HUES6 (cell line): ENCODE measurements around the gene NUP50.

ENCODE experiments used
- H3K27ac ChIP-seq: 2 replicates; pipeline ENCODE4 v1.7.0; 2013; ENCODE audit warnings: low read depth, mild to moderate bottlenecking, low read length, inconsistent platforms
- H3K27me3 ChIP-seq: 2 replicates; pipeline ENCODE4 v1.6.1; 2013; ENCODE audit warnings: low read length; ENCODE audit not compliant: control insufficient read depth, insufficient read depth
- H3K36me3 ChIP-seq: 2 replicates; pipeline ENCODE4 v1.6.1; 2013; ENCODE audit warnings: low read length; ENCODE audit not compliant: control insufficient read depth, insufficient read depth
- H3K4me1 ChIP-seq: 2 replicates; pipeline ENCODE4 v1.6.1; 2013; ENCODE audit warnings: low read length; ENCODE audit not compliant: control insufficient read depth, insufficient read depth
- H3K4me3 ChIP-seq: 2 replicates; pipeline ENCODE4 v1.5.1; 2013; ENCODE audit warnings: low read depth, low read length
- H3K9ac ChIP-seq: one replicate; pipeline ENCODE4 v1.6.1; 2013; ENCODE audit warnings: mild to moderate bottlenecking, low read length
- H3K9me3 ChIP-seq: 2 replicates; pipeline ENCODE4 v1.6.1; 2013; ENCODE audit warnings: low read depth, low read length; ENCODE audit not compliant: control insufficient read depth, insufficient read depth

Gene NUP50

GRCh38 chr22:45224331-45224730 is 60.6 kb downstream of the NUP50 start:
- H3K27ac ChIP-seq, result no peak overlapping the region
- H3K4me3 ChIP-seq, result no peak overlapping the region
- H3K9ac ChIP-seq, result no peak overlapping the region
- peaks cover 29% of the 10 kb centered on the region for H3K4me1 ChIP-seq
- H3K36me3 ChIP-seq, result no peaks in the 10 kb centered on the region
- no peaks in the 10 kb centered on the region for H3K27me3 ChIP-seq
- no peaks in the 10 kb centered on the region for H3K9me3 ChIP-seq

- no peaks in the 10 kb centered on the region for H3K9me3 ChIP-seq
- no peaks in the 10 kb centered on the region for H3K27me3 ChIP-seq
- no peak overlapping the region for H3K4me3 ChIP-seq
- H3K4me1 ChIP-seq, result peaks cover 30% of the 10 kb centered on the region
- no peaks in the 10 kb centered on the region for H3K36me3 ChIP-seq
- H3K9ac ChIP-seq, result no peak overlapping the region
- H3K27ac ChIP-seq, result no peak overlapping the region
Measured at GRCh38 chr22:45224988-45225731, 61.4 kb downstream of the NUP50 start.

- H3K27me3 ChIP-seq, result no peaks in the 10 kb centered on the region
- H3K9ac ChIP-seq, result no peak overlapping the region
- no peaks in the 10 kb centered on the region for H3K9me3 ChIP-seq
- no peaks in the 10 kb centered on the region for H3K36me3 ChIP-seq
- H3K27ac ChIP-seq, result no peak overlapping the region
- H3K4me1 ChIP-seq, result peaks cover 30% of the 10 kb centered on the region
- H3K4me3 ChIP-seq, result no peak overlapping the region
Measured at GRCh38 chr22:45225732-45226502, 62.2 kb downstream of the NUP50 start.

GRCh38 chr22:45226503-45227186 is 62.9 kb downstream of the NUP50 start:
- H3K4me1 ChIP-seq, result peaks cover 30% of the 10 kb centered on the region
- H3K9me3 ChIP-seq, result no peaks in the 10 kb centered on the region
- no peak overlapping the region for H3K9ac ChIP-seq
- no peak overlapping the region for H3K27ac ChIP-seq
- no peak overlapping the region for H3K4me3 ChIP-seq
- H3K36me3 ChIP-seq, result no peaks in the 10 kb centered on the region
- no peaks in the 10 kb centered on the region for H3K27me3 ChIP-seq

- no peak overlapping the region for H3K4me3 ChIP-seq
- no peaks in the 10 kb centered on the region for H3K36me3 ChIP-seq
- no peaks in the 10 kb centered on the region for H3K27me3 ChIP-seq
- no peak overlapping the region for H3K27ac ChIP-seq
- H3K4me1 ChIP-seq, result peaks cover 30% of the 10 kb centered on the region
- H3K9ac ChIP-seq, result no peak overlapping the region
- H3K9me3 ChIP-seq, result no peaks in the 10 kb centered on the region
Measured at GRCh38 chr22:45227645-45228400, 64.1 kb downstream of the NUP50 start.

- Histone ChIP-seq H3K4me3 (no peak overlapping the region), H3K9ac (no peak overlapping the region), H3K36me3 (no peaks in the 10 kb centered on the region), H3K27ac (no peak overlapping the region), H3K27me3 (no peaks in the 10 kb centered on the region), H3K4me1 (peaks cover 30% of the 10 kb centered on the region), H3K9me3 (no peaks in the 10 kb centered on the region)
Measured at GRCh38 chr22:45228401-45228754, 64.7 kb downstream of the NUP50 start.

- no peak overlapping the region for H3K4me3 ChIP-seq
- no peaks in the 10 kb centered on the region for H3K9me3 ChIP-seq
- H3K36me3 ChIP-seq, result no peaks in the 10 kb centered on the region
- peaks cover 30% of the 10 kb centered on the region for H3K4me1 ChIP-seq
- H3K9ac ChIP-seq, result no peak overlapping the region
- no peak overlapping the region for H3K27ac ChIP-seq
- H3K27me3 ChIP-seq, result no peaks in the 10 kb centered on the region
Measured at GRCh38 chr22:45229181-45229580, 65.5 kb downstream of the NUP50 start.

GRCh38 chr22:45230026-45230721 is 66.4 kb downstream of the NUP50 start:
- no peak overlapping the region for H3K4me3 ChIP-seq
- no peaks in the 10 kb centered on the region for H3K27me3 ChIP-seq
- no peaks in the 10 kb centered on the region for H3K9me3 ChIP-seq
- no peak overlapping the region for H3K9ac ChIP-seq
- H3K36me3 ChIP-seq, result no peaks in the 10 kb centered on the region
- peaks cover 22% of the 10 kb centered on the region for H3K4me1 ChIP-seq
- H3K27ac ChIP-seq, result no peak overlapping the region

- peaks cover 12% of the 10 kb centered on the region; the same call in 1 of the 2 replicates for H3K4me1 ChIP-seq
- no peak overlapping the region for H3K4me3 ChIP-seq
- H3K27ac ChIP-seq, result no peak overlapping the region
- H3K36me3 ChIP-seq, result peaks cover 3% of the 10 kb centered on the region; the same call in 1 of the 2 replicates
- H3K9me3 ChIP-seq, result no peaks in the 10 kb centered on the region
- H3K27me3 ChIP-seq, result no peaks in the 10 kb centered on the region
- H3K9ac ChIP-seq, result no peak overlapping the region
Measured at GRCh38 chr22:45231293-45231692, 67.6 kb downstream of the NUP50 start.

GRCh38 chr22:45233386-45233785 is 69.7 kb downstream of the NUP50 start:
- peaks cover 15% of the 10 kb centered on the region; the same call in 1 of the 2 replicates for H3K36me3 ChIP-seq
- no peaks in the 10 kb centered on the region for H3K27me3 ChIP-seq
- peaks cover 8% of the 10 kb centered on the region; the same call in 1 of the 2 replicates for H3K4me1 ChIP-seq
- H3K27ac ChIP-seq, result no peak overlapping the region
- H3K9ac ChIP-seq, result no peak overlapping the region
- no peak overlapping the region for H3K4me3 ChIP-seq
- H3K9me3 ChIP-seq, result no peaks in the 10 kb centered on the region
